Measurements from ENCODE around the gene UXS1.

DNA sequence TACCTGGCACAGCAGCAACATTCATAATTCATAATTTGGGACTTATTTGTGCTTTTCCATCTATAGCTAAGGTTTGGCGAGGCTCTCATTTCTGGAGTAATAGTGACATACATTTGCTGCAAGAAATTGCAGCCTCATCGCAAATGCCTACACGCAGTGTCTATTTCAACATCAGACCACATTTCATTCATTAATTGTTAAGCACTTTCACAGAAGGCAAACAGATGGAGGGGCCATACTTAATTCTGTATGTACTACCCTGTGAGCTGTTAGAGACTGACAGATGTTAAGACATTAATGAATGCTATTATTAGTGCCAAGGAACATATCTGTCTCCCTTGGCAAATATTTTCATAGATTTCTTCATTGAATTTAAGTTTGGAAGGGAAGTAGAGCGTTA is 125.7 kb downstream of the UXS1 start:
- TF ChIP-seq CTCF (IDR thresholded peaks at IDR 0.05; ENCODE audit: low read depth, low read length) (no peak), EZH2phosphoT487 (IDR thresholded peaks at IDR 0.05; ENCODE audit: low read depth) (no peak)
